Measurements from ENCODE around the gene OCEL1. TPM values are rescaled to one million over a fixed set of nuclear protein-coding genes. Genes with fewer than 3 reads are reported as not detected.

OCEL1 gene
- total RNA-seq, 1 experiment from 2014 or later: 5.6 TPM

GRCh38 chr19:17248011-17248776, 22.2 kb downstream of the OCEL1 start:
- no TSS peak for BruUV-seq (replicated peaks)

GRCh38 chr19:17249887-17250548, 24.0 kb downstream of the OCEL1 start:
- no peak for DNase-seq
- Histone ChIP-seq H2AFZ (ENCODE audit: low read length) (no peak overlapping the region), H3K4me1 (ENCODE audit: insufficient read depth, low read length) (peaks cover 27% of the 10 kb centered on the region), H3K36me3 (ENCODE audit: low read depth, low read length) (no peaks in the 10 kb centered on the region), H3K9me3 (ENCODE audit: low read length) (no peaks in the 10 kb centered on the region), H3K4me2 (ENCODE audit: low read length) (no peak overlapping the region), H3K79me2 (ENCODE audit: low read length) (peaks cover 2% of the 10 kb centered on the region), H3K27ac (ENCODE audit: low read length) (0 out of 2 replicates have a peak overlapping the region, but pooled peaks have one; percentile 23), H3K4me3 (ENCODE audit: low read length) (no peak overlapping the region), H3F3A (ENCODE audit: low read length, unreplicated experiment) (no peaks in the 10 kb centered on the region), H3K9ac (ENCODE audit: low read length) (no peak overlapping the region), H3K27me3 (ENCODE audit: low read length) (no peaks in the 10 kb centered on the region), H4K20me1 (ENCODE audit: low read length) (no peaks in the 10 kb centered on the region), H3K9me2 (replicated peaks; ENCODE audit: low read length) (no peaks in the 10 kb centered on the region)
- TF ChIP-seq EZH2phosphoT487 (IDR thresholded peaks at IDR 0.05; ENCODE audit: borderline replicate concordance, low read length): no peak
- TF ChIP-seq EZH2 (IDR thresholded peaks at IDR 0.05; ENCODE audit: low read length, unreplicated experiment): no peak
- TF ChIP-seq CTCF (conservative IDR thresholded peaks at IDR 0.05; ENCODE audit: low read depth, low read length): no peak
- intact Hi-C loops (cut with micrococcal nuclease): no loop called here
- ChIA-PET POLR2A (ENCODE audit: unreplicated experiment) (no interaction called here), CTCF (interaction anchor here (1.0 kb wide), 1 partner anchor 10 kb away, joined by 4 read pairs; no protein-coding TSS in a partner anchor)
- no TSS peak for BruUV-seq (replicated peaks)
- no peak for ATAC-seq

More at GRCh38 chr19:17248011-17248776, 22.2 kb downstream of the OCEL1 start:
- ChIA-PET POLR2A (ENCODE audit: unreplicated experiment) (interaction anchor here (0.6 kb wide), 1 partner anchor 19 kb away, joined by 3 read pairs; no protein-coding TSS in a partner anchor), CTCF (no interaction called here)
- peaks cover 21% of the 10 kb centered on the region for H3K79me2 ChIP-seq (ENCODE audit: low read length)
- H3K9me2 ChIP-seq (replicated peaks; ENCODE audit: low read length): no peaks in the 10 kb centered on the region
- no peaks in the 10 kb centered on the region for H3K9me3 ChIP-seq (ENCODE audit: low read length)
- H3K4me3 ChIP-seq (ENCODE audit: low read length): no peak overlapping the region
- DNase-seq: no peak
- H2AFZ ChIP-seq (ENCODE audit: low read length): no peak overlapping the region
- no peak for ATAC-seq
- H3K4me2 ChIP-seq (ENCODE audit: low read length): no peak overlapping the region
- no peaks in the 10 kb centered on the region for H3F3A ChIP-seq (ENCODE audit: low read length, unreplicated experiment)
- H3K27me3 ChIP-seq (ENCODE audit: low read length): no peaks in the 10 kb centered on the region
- no peaks in the 10 kb centered on the region for H3K36me3 ChIP-seq (ENCODE audit: low read depth, low read length)
- intact Hi-C loops (cut with micrococcal nuclease): no loop called here
- H3K4me1 ChIP-seq (ENCODE audit: insufficient read depth, low read length): peaks cover 27% of the 10 kb centered on the region
- H3K27ac ChIP-seq (ENCODE audit: low read length): no peak overlapping the region
- TF ChIP-seq EZH2phosphoT487 (IDR thresholded peaks at IDR 0.05; ENCODE audit: borderline replicate concordance, low read length) (no peak), CTCF (conservative IDR thresholded peaks at IDR 0.05; ENCODE audit: low read depth, low read length) (no peak), EZH2 (IDR thresholded peaks at IDR 0.05; ENCODE audit: low read length, unreplicated experiment) (no peak)
- H4K20me1 ChIP-seq (ENCODE audit: low read length): peaks cover 3% of the 10 kb centered on the region
- no peak overlapping the region for H3K9ac ChIP-seq (ENCODE audit: low read length)
